ENCODE measurements around the gene CNOT4.

DNA sequence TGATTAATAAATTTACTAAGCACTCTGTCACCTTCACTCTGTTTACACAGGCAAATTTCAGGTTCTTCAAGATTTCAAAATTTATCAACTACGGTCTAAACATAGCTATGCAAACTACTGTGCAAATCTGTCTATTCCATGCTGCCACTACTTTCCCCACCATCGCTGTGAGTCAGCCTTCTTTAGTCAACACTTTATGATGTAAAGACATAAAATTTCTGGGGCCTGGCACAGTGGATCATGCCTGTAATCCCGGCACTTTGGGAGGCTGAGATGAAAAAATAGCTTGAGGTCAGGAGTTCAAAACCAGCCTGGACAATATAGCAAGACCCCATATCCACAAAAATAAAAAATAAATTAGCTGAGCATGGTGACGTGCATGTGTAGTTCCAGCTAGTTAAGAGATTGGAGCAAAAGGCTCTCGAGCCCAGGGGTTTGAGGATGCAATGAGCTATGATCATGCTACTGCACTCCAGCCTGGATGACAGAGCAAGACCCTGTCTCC lies 42.6 kb downstream of the CNOT4 start:
- TF ChIP-seq, protein P1, sequence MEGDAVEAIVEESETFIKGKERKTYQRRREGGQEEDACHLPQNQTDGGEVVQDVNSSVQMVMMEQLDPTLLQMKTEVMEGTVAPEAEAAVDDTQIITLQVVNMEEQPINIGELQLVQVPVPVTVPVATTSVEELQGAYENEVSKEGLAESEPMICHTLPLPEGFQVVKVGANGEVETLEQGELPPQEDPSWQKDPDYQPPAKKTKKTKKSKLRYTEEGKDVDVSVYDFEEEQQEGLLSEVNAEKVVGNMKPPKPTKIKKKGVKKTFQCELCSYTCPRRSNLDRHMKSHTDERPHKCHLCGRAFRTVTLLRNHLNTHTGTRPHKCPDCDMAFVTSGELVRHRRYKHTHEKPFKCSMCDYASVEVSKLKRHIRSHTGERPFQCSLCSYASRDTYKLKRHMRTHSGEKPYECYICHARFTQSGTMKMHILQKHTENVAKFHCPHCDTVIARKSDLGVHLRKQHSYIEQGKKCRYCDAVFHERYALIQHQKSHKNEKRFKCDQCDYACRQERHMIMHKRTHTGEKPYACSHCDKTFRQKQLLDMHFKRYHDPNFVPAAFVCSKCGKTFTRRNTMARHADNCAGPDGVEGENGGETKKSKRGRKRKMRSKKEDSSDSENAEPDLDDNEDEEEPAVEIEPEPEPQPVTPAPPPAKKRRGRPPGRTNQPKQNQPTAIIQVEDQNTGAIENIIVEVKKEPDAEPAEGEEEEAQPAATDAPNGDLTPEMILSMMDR (IDR thresholded peaks at IDR 0.05): no peak
- no peak for TF ChIP-seq POLR2A (IDR thresholded peaks at IDR 0.05)
- no peak for TF ChIP-seq EP300 (IDR thresholded peaks at IDR 0.05)
- no peak for TF ChIP-seq POLR2AphosphoS5 (IDR thresholded peaks at IDR 0.05)

Measured in stomach (tissue), 4 donors.